HUDEP-2 (cell line): ENCODE measurements around the gene FAM78B.
A peak's percentile ranks its signal among the peaks of the same experiment; 100 is the strongest.

Source experiments
- DNase-seq, 76 experiments: peaks; one replicate each; lab custom pipeline; 2025; ENCODE audit not compliant: unreplicated experiment in 76 of 76; lab: John Stamatoyannopoulos, UW

FAM78B gene

GRCh38 chr1:166165661-166166328 lies 1.0 kb downstream of the FAM78B start:
- DNase-seq: peak in 2 of 76 experiments; percentile 6 to 11

DNA sequence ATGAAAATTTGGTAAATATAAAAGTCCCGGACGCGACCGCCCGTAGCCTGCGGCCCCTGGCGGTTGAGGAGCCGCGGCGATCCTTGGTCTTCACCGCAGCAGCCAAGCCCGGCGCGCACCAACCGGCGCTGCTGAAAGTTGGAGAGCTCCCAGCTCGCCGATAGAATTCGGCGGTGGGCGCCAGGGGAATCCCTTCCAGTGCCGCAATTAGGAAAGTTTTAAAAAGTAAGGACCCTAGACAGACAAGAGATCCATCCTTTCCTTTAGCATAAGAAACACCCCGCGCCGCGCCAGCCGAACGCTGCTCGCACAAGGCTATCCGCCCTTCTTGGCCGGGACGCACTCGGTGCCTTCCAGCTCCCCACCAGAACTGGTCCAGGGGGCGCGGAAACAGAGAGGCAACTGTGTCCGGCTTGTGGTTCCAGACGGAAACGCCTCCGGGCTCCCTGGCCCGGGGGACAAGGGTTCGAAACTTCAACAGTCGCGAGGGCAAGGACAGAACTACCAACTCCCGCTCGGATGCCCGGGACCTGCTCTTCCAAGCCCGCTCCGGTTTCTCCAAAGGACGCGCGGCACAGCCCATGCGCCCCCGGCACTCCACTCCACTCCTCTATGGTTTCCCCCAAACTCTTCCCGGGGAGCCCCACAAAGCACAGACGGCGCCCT lies 1.7 kb downstream of the FAM78B start:
- peak in 20 of 76 experiments; percentile 4 to 34 (median 17) for DNase-seq

GRCh38 chr1:166164646-166164994 lies 2.2 kb downstream of the FAM78B start:
- no peak for DNase-seq

DNA sequence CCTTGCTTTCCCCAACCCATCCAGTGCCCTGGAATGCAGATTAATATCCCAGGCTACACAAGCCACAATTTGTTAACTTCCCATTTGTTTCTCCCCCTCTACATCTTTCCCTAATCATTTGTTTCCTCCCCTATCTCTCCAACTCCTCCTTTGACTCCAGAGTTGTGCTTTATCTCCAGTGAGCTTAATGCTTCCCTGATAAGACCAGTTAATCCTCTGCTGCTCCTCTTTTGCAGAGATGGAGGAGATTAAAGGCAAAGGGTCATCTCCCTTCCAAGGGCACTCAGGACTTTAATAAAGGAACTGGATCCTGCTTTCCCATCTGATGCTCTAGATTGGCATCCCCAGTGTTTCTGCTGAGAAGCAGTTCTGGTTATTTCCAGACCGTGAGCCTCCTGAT lies 7.1 kb downstream of the FAM78B start:
- no peak for DNase-seq

- DNase-seq: no peak
Measured at GRCh38 chr1:166156674-166157073, 10.1 kb downstream of the FAM78B start.

DNA sequence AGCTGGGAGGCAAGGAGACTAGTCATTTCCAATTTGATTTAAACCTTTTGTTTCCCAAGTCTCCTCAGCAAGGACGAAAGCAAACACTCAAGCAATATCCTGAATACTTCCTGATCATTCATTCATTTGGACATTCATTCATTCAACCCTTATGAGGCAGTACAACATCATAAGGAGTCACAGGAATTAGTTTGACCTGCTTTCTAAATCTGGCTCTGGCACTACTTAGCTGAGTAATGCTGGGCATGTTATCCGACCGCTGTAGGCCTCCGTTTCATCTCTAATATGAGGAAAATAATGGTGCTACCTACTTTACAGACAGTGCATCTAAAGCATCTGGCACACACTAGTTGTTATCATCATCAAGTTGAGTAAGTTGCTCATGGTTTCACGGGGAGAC lies 11.7 kb downstream of the FAM78B start:
- no peak for DNase-seq

- DNase-seq: no peak
Measured at GRCh38 chr1:166153525-166154314, 13.1 kb downstream of the FAM78B start.

DNA sequence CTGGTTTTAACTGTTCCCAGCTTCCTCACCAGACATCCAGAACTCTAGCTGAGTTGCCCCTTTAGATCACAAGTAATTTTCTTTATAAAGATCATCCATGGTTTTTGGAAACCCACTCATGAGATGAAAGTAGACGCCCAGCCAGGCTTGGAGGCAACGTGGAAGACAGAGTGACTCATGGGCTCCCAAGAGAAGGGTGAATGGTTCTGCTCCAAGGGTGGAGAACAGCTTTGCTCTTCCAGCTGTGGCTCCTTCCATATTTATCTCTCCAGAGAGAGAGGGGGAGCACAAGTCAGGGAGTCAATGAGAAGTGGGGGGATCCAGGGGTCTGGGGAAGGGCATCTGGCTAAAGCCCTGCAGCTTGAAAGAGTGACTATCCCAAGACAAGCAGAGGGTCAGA lies 13.8 kb downstream of the FAM78B start:
- no peak for DNase-seq

DNA sequence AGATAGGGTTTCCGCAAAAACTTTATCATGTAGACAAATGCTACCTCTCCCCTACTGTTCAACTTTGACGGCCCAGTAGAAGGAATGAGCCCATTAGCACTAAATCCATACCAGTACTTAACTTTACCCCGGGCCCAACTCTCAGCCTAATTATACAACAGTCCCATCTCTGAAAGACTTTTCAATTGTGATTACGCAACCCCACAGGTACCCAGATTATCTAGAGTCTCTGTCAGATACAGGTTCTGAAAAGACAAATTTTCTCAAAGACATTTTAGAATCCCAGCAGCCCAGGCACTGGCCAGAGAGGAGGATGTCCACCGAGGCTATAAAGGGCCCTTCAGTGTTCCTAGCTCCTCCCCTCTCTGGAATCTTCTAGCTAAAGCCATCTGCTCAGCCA lies 15.0 kb downstream of the FAM78B start:
- DNase-seq: no peak

DNA sequence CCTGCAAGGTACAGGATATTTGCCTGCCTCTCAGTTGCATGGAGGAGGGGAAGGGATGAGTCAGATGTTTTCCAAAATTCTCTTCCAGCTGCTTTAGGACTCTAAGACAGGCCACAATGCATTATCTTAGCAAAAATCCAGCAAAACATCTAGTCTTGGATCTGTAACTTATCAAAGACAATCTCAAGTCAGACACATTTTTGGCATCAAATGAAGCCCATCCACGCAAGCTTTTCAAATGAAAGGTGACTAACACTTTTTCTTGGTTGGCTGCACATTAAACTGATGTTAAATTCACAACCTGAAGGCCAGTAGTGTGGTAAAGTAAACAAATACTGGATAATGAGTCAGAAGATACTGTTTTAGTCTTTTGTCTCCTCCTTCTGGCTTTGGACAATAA lies 21.3 kb downstream of the FAM78B start:
- no peak for DNase-seq

DNA sequence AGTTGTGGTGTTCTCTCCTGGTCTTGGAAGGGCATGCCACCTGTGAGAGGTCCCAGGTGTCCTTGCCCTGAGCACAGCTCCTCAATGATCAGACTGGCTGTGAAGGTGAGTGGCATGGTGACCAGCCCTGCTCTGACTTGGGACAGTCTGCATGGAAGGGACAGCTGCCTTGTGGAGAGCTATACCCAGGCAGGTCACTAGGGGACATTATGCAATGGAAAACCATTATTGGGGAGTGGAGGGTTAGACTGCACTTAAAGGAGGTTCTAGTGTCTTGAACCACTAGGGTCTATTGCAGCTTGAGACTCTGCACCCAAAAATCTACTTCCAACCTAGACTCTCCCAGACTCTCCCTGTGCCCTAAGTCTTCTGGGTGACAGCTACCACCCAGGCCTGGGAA lies 24.8 kb downstream of the FAM78B start:
- peak in 1 of 76 experiments; percentile 1 for DNase-seq

GRCh38 chr1:166140251-166140650 lies 26.6 kb downstream of the FAM78B start:
- DNase-seq: no peak

DNA sequence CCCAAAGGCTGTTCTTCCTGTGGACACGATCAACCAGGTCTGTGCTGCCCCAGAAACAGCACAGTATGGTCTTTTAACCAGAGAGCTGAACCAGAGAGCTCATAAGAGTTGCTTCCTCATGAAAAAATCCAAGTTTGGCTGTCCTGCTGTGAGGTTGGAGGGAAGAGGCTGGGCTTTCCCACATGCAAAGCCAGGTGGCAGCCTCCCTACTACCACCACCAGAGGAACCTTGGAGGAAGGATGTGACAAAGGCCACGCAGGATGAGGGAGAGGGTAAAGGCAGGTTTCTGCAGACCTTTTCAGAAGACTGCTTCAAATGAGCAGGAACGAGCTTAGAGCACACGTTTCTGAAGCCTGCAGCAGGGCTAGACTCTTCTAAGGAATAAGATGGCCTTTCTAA lies 27.1 kb downstream of the FAM78B start:
- DNase-seq: no peak

GRCh38 chr1:166136699-166137401 lies 30.0 kb downstream of the FAM78B start:
- DNase-seq: no peak

DNA sequence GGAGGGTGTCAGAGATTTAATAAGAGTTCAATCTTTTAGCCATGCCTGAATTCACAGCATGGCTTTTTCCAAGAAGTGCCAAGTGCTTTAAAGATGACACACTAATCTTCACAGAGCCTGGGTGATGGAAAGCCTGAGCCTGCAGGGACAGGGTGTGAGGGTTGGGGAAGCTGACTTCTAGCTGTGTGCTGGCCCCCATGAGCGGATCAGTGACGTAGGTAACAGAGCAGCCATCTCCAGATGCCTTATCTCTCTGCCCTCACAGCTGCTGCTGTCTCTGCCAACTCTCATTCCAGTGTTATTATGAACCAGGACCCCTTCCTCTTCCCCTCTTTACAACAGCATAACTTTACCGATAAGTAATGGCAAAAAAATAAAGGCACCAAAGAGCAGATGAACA lies 30.6 kb downstream of the FAM78B start:
- DNase-seq: no peak

GRCh38 chr1:166133857-166134256 lies 32.9 kb downstream of the FAM78B start:
- no peak for DNase-seq

- peak in 17 of 76 experiments; percentile 1 to 44 (median 9) for DNase-seq
Measured at GRCh38 chr1:166133276-166133841, 33.4 kb downstream of the FAM78B start.

DNA sequence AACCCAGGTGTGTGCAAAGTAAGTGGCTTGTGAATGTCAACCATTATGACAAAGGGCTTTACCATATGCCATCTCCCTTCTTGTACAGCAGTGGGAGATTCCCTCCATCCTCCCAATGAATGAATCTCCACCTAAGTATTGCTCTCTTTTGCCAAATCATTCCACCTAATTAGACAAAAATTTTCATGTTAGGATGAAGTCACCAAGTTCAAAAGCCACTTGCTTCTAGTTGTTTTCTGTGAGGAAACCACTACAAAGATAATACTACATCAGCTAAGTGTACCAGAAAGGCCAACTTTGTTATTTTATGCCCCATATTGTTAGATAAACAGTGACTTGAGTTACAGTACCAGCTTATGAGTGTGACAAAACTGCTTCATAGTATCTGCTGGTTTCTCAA lies 34.3 kb downstream of the FAM78B start:
- no peak for DNase-seq

DNA sequence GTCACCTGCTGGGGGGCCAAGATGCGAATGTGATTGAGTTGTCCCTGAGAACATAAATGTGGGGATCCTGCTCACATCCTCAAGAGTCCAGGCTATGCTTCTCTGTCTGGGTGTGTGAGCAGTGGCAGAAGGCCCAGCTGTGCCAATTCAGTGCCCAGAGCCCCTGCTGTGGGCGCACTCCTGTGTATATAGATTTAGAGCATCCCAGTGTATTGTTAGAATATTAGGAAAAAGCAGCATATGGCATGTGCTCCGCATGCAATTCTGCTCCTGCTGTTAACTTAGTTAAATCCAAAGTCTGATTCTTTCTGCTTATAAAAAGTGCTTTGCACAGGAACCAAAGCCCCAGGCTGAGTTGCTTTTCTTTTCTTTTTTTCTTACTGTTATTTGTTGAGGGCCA lies 37.8 kb downstream of the FAM78B start:
- no peak for DNase-seq

DNA sequence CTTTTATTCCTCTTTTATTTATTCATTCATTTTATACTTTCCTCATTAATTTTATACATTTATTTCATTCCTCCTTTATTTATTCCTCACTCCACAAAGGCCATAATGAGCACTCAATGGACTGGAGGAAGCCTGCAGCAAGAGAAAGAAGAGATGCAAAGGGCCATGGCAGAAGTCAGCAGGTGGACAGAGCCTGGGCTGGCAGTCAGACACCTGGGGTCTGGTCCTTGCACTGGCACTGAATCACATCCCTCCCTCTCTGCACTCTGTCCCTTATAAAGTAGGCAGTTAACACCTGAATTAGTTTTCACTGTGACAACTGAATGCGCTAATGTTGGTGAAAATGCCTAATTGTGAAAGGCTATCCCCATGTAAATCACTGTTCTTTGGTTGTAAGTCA lies 38.6 kb downstream of the FAM78B start:
- DNase-seq: no peak

GRCh38 chr1:166127003-166127402 lies 39.8 kb downstream of the FAM78B start:
- no peak for DNase-seq
